Hepatocyte (in vitro differentiated cells): ENCODE results near the gene CKAP2L.

ENCODE experiments used
- EZH2 ChIP-seq: fragments of 200-600 bp; sonication (generic); IDR thresholded peaks from 2 replicates; pipeline ENCODE4 v1.6.1; 2016; ENCODE audit warnings: antibody characterized with exemption, mild to moderate bottlenecking, borderline replicate concordance
- EZH2phosphoT487 ChIP-seq: fragments of 200-600 bp; sonication (generic); IDR thresholded peaks from one replicate; pipeline ENCODE4 v1.6.1; 2018; ENCODE audit warnings: antibody characterized with exemption, mild to moderate bottlenecking, low read depth, moderate library complexity; ENCODE audit not compliant: unreplicated experiment, severe bottlenecking
- TF ChIP-seq, protein P1 (sequence below): fragments of 200-600 bp; sonication (generic); IDR thresholded peaks from 2 replicates; pipeline ENCODE4 v1.5.1; 2016; ENCODE audit warnings: antibody characterized with exemption, mild to moderate bottlenecking; ENCODE audit not compliant: poor library complexity

- TF ChIP-seq EZH2phosphoT487 (no peak), EZH2 (no peak)
- TF ChIP-seq, protein P1, sequence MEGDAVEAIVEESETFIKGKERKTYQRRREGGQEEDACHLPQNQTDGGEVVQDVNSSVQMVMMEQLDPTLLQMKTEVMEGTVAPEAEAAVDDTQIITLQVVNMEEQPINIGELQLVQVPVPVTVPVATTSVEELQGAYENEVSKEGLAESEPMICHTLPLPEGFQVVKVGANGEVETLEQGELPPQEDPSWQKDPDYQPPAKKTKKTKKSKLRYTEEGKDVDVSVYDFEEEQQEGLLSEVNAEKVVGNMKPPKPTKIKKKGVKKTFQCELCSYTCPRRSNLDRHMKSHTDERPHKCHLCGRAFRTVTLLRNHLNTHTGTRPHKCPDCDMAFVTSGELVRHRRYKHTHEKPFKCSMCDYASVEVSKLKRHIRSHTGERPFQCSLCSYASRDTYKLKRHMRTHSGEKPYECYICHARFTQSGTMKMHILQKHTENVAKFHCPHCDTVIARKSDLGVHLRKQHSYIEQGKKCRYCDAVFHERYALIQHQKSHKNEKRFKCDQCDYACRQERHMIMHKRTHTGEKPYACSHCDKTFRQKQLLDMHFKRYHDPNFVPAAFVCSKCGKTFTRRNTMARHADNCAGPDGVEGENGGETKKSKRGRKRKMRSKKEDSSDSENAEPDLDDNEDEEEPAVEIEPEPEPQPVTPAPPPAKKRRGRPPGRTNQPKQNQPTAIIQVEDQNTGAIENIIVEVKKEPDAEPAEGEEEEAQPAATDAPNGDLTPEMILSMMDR: no peak
Measured at GRCh38 chr2:112709703-112710102, 54.7 kb downstream of the CKAP2L start.
